NT2/D1 (cell line): ENCODE results near the gene CD2BP2.
"Not testable (repeated sequence)": the region's sequence is repeated elsewhere in the genome, so short reads cannot be mapped to it uniquely, and the experiment has no call there.

Experiments
- DNase-seq: peaks from one replicate; pipeline ENCODE4 v3.0.0-alpha.2; 2011; ENCODE audit warnings: low read depth, low spot score
- H3K27me3 ChIP-seq: 2 replicates; pipeline ENCODE4 v1.6.0; 2011; ENCODE audit warnings: mild to moderate bottlenecking; ENCODE audit not compliant: insufficient read length, insufficient read depth
- H3K36me3 ChIP-seq: 2 replicates; pipeline ENCODE4 v1.6.1; 2011; ENCODE audit warnings: mild to moderate bottlenecking, low read length, mixed read lengths; ENCODE audit not compliant: insufficient read depth, insufficient read length
- H3K4me1 ChIP-seq: 2 replicates; pipeline ENCODE4 v1.5.1; 2011; ENCODE audit not compliant: insufficient read depth, insufficient read length
- H3K4me3 ChIP-seq: 2 replicates; pipeline ENCODE4 v1.5.1; 2011; ENCODE audit warnings: low read depth; ENCODE audit not compliant: insufficient read length
- H3K9ac ChIP-seq: 2 replicates; pipeline ENCODE4 v1.6.0; 2011; ENCODE audit warnings: low read depth; ENCODE audit not compliant: insufficient read length
- H3K9me3 ChIP-seq: 2 replicates; pipeline ENCODE4 v1.5.1; 2011; ENCODE audit warnings: mild to moderate bottlenecking, low read length; ENCODE audit not compliant: insufficient read depth

CD2BP2 gene

GRCh38 chr16:30310937-30311336, 44.2 kb downstream of the CD2BP2 start:
- not testable (repeated sequence) for H3K9me3 ChIP-seq, H3K4me1 ChIP-seq, H3K36me3 ChIP-seq, DNase-seq, H3K4me3 ChIP-seq, H3K9ac ChIP-seq, H3K27me3 ChIP-seq

- not testable (repeated sequence) for H3K9ac ChIP-seq, DNase-seq, H3K9me3 ChIP-seq, H3K36me3 ChIP-seq, H3K27me3 ChIP-seq, H3K4me3 ChIP-seq, H3K4me1 ChIP-seq
Measured at GRCh38 chr16:30309255-30309654, 45.9 kb downstream of the CD2BP2 start.
